Endothelial cell of umbilical vein (primary cell): Measurements from ENCODE around the gene MYO1B. TPM values are rescaled to one million over a fixed set of nuclear protein-coding genes. Genes with fewer than 3 reads are reported as not detected.
A peak's percentile ranks its signal among the peaks of the same experiment; 100 is the strongest.

Experiments used
- BruUV-seq: library from RNA; stranded (reverse); fragments of 400-500 nt; replicated peaks from 2 replicates; lab custom pipeline; 2021; lab: Mats Ljungman, UMichigan
- CTCF ChIA-PET: fragments of 300-600, 350-600 bp; sonication (Branson Sonifier 250); formaldehyde crosslinking; loops from one replicate; lab custom pipeline; 2021; ENCODE audit warnings: antibody characterized with exemption, inconsistent platforms; lab: Charles Lee
- POLR2A ChIA-PET: fragments of 300-600, 350-600 bp; sonication (Branson Sonifier 250); formaldehyde crosslinking; loops from one replicate; lab custom pipeline; 2021; ENCODE audit warnings: antibody characterized with exemption, inconsistent platforms; lab: Charles Lee
- DNase-seq: peaks from one replicate; pipeline ENCODE4 v3.0.0-alpha.2; 2011; ENCODE audit warnings: low read depth, low spot score
- FAIRE-seq: peaks from 2 replicates; lab custom pipeline; 2011; peaks lifted over from hg19 to GRCh38; lab: Jason Lieb, UNC
- H2AFZ ChIP-seq: 2 replicates; pipeline ENCODE4 v1.6.0; 2012; ENCODE audit warnings: low read depth, low read length, control low read depth, inconsistent platforms
- H3K27ac ChIP-seq: 2 replicates; pipeline ENCODE4 v1.5.1; 2011; ENCODE audit warnings: low read depth, mild to moderate bottlenecking, control low read depth, low read length, moderate library complexity; ENCODE audit not compliant: insufficient read depth
- H3K27me3 ChIP-seq, 2 experiments: 2 replicates each; pipeline versions ENCODE4 v1.6.0 to v1.6.1; 2011; ENCODE audit warnings: low read length in 2 of 2, mixed read lengths in 1 of 2; ENCODE audit not compliant: control insufficient read depth in 2 of 2, insufficient read depth in 2 of 2
- H3K36me3 ChIP-seq, 2 experiments: 2 replicates in 1 of 2; 3 replicates in 1 of 2; pipeline ENCODE4 v1.5.1; 2011; ENCODE audit warnings: low read length in 2 of 2, mild to moderate bottlenecking in 1 of 2, moderate library complexity in 1 of 2; ENCODE audit not compliant: control insufficient read depth in 2 of 2, insufficient read depth in 2 of 2; ENCODE audit errors: extremely low read depth in 1 of 2
- H3K4me1 ChIP-seq: 3 replicates; pipeline ENCODE4 v1.5.1; 2011; ENCODE audit warnings: mild to moderate bottlenecking, low read length; ENCODE audit not compliant: control insufficient read depth, insufficient read depth; ENCODE audit errors: extremely low read depth
- H3K4me2 ChIP-seq: 2 replicates; pipeline ENCODE4 v1.6.1; 2011; ENCODE audit warnings: low read length, control low read depth, mixed read lengths; ENCODE audit not compliant: insufficient read depth
- H3K4me3 ChIP-seq, 3 experiments: fragments of 200-600 bp in 1 of 3; sonication (generic), shearing (Covaris generic) in 1 of 3; replicated peaks in 1 of 3; 2 replicates each; pipeline ENCODE4 v1.5.1; 2011 to 2016; ENCODE audit warnings: control low read depth in 3 of 3, low read length in 3 of 3, mild to moderate bottlenecking in 2 of 3, inconsistent platforms in 1 of 3, low read depth in 1 of 3, moderate library complexity in 1 of 3; ENCODE audit not compliant: insufficient read depth in 1 of 3
- H3K79me2 ChIP-seq: 2 replicates; pipeline ENCODE4 v1.6.0; 2012; ENCODE audit warnings: low read length, inconsistent platforms; ENCODE audit not compliant: control insufficient read depth, insufficient read depth
- H3K9ac ChIP-seq: replicated peaks from 2 replicates; pipeline ENCODE3; 2011; ENCODE audit warnings: low read length, control low read depth; ENCODE audit not compliant: insufficient read depth; ENCODE audit errors: extremely low read depth
- H3K9me1 ChIP-seq: replicated peaks from 3 replicates; pipeline ENCODE4 v1.6.0; 2011; ENCODE audit warnings: mild to moderate bottlenecking, low read length; ENCODE audit not compliant: control insufficient read depth, insufficient read depth; ENCODE audit errors: extremely low read depth
- H3K9me3 ChIP-seq: replicated peaks from 2 replicates; pipeline ENCODE4 v1.5.1; 2012; ENCODE audit warnings: low read length, inconsistent platforms; ENCODE audit not compliant: control insufficient read depth, insufficient read depth
- H4K20me1 ChIP-seq: replicated peaks from 2 replicates; pipeline ENCODE3; 2011; ENCODE audit warnings: mild to moderate bottlenecking, low read length; ENCODE audit not compliant: control insufficient read depth, insufficient read depth; ENCODE audit errors: extremely low read depth
- CTCF ChIP-seq, 2 donors: IDR thresholded peaks; 1 replicate in 1 of 2; 2 replicates in 1 of 2; pipeline ENCODE4 v1.5.1; 2011; ENCODE audit warnings: low read length in 2 of 2, mild to moderate bottlenecking in 2 of 2, moderate library complexity in 2 of 2, control low read depth in 1 of 2, inconsistent platforms in 1 of 2, low read depth in 1 of 2; ENCODE audit not compliant: insufficient read depth in 1 of 2; ENCODE audit errors: extremely low read depth in 1 of 2
- EZH2 ChIP-seq: IDR thresholded peaks from 2 replicates; pipeline ENCODE4 v1.6.1; 2012; ENCODE audit warnings: borderline replicate concordance, low read depth, mild to moderate bottlenecking, moderate library complexity, low read length, inconsistent platforms; ENCODE audit not compliant: severe bottlenecking
- FOS ChIP-seq: IDR thresholded peaks from 2 replicates; pipeline ENCODE4 v1.6.1; 2011; ENCODE audit warnings: mild to moderate bottlenecking, low read length, moderate library complexity, borderline replicate concordance; ENCODE audit not compliant: insufficient read depth
- GATA2 ChIP-seq: IDR thresholded peaks from 2 replicates; pipeline ENCODE4 v1.7.0; 2011; ENCODE audit warnings: low read depth, mild to moderate bottlenecking, moderate library complexity, mixed read lengths, low read length; ENCODE audit not compliant: insufficient read length, insufficient read depth
- JUN ChIP-seq: IDR thresholded peaks from 2 replicates; pipeline ENCODE4 v1.6.1; 2011; ENCODE audit warnings: borderline replicate concordance, low read depth; ENCODE audit not compliant: insufficient read length, insufficient read depth
- MAX ChIP-seq: IDR thresholded peaks from 2 replicates; pipeline ENCODE4 v1.6.1; 2011; ENCODE audit not compliant: insufficient read depth, insufficient read length
- MYC ChIP-seq: IDR thresholded peaks from one replicate; pipeline ENCODE4 v1.6.1; 2011; ENCODE audit warnings: mild to moderate bottlenecking, low read depth, low read length
- POLR2A ChIP-seq: IDR thresholded peaks from 2 replicates; pipeline ENCODE4 v1.6.1; 2012; ENCODE audit warnings: low read depth, mild to moderate bottlenecking, control low read depth, low read length
- POLR2AphosphoS5 ChIP-seq: IDR thresholded peaks from 2 replicates; pipeline ENCODE4 v1.6.1; 2012; ENCODE audit warnings: low read depth, mild to moderate bottlenecking, control low read depth, low read length, moderate library complexity; ENCODE audit not compliant: insufficient read depth
- dilution Hi-C: fragments of 300-500 bp; cut with MboI; formaldehyde crosslinking; loops from one replicate; pipeline ENCODE4 v1.15.0; 2019; ENCODE audit warnings: low sequenced_read_pairs; ENCODE audit not compliant: extremely low pct_ligation_motif_present
- intact Hi-C: fragments of 100-400 bp; cut with micrococcal nuclease; formaldehyde crosslinking; loops from one replicate; pipeline ENCODE4 v1.10.0; 2022
- polyA plus RNA-seq, 4 experiments: library from polyadenylated mRNA; depleted of rRNA in 3 of 4; stranded (reverse) in 3 of 4; unstranded in 1 of 4; fragments of >200 nt; gene quantifications; 2 replicates each; pipeline versions ENCODE4 v1.2.1 to v1.2.3, GENCODE V29; 2011 to 2012; ENCODE audit warnings: missing spikeins in 1 of 4
- total RNA-seq: library from RNA; stranded (reverse); gene quantifications from 2 replicates; pipeline ENCODE4 v1.2.3, GENCODE V29; 2021

MYO1B gene
- total and polyA plus RNA-seq, 2 donors (not counting 3 experiments of a cell fraction or from before 2014, with no cell fraction given) = 8.7 to 51.1 TPM

- TF ChIP-seq POLR2AphosphoS5 = no peak
- TF ChIP-seq JUN = peak; percentile 76
- peak; percentile 94 for TF ChIP-seq GATA2
- peak; percentile 76 for TF ChIP-seq FOS
- TF ChIP-seq POLR2A = no peak
- no peak for TF ChIP-seq MAX
- TF ChIP-seq MYC = no peak
- TF ChIP-seq EZH2 = no peak
- TF ChIP-seq CTCF (IDR thresholded peaks at IDR 0.05; ENCODE audit: extremely low read depth in 1 of 2, insufficient read depth in 1 of 2, low read depth in 1 of 2, low read length in 2 of 2) = no peak
- BruUV-seq = TSS peak; percentile 49
- H3K9ac ChIP-seq = no peak overlapping the region
- H3K4me2 ChIP-seq = peak overlapping the region; percentile 84
- peaks cover 36% of the 10 kb centered on the region for H3K79me2 ChIP-seq
- peak; percentile 59 for FAIRE-seq
- peaks cover 2% of the 10 kb centered on the region for H4K20me1 ChIP-seq
- CTCF ChIA-PET = interaction anchor here (1.4 to 1.9 kb wide), 2 partner anchors 29 to 82 kb away, joined by 5 to 8 read pairs; no protein-coding TSS in a partner anchor
- no peaks in the 10 kb centered on the region for H3K27me3 ChIP-seq
- H3K4me1 ChIP-seq = peaks cover 21% of the 10 kb centered on the region
- POLR2A ChIA-PET = no interaction called here
- dilution Hi-C loops = no loop called here
- no peaks in the 10 kb centered on the region for H3K9me1 ChIP-seq
- intact Hi-C loops = loop anchor here (1.0 kb wide), 1 partner anchor 138 kb away; no protein-coding TSS in a partner anchor
- no peaks in the 10 kb centered on the region for H3K9me3 ChIP-seq
- no peaks in the 10 kb centered on the region for H3K36me3 ChIP-seq
- H3K4me3 ChIP-seq = no peak overlapping the region
- peak overlapping the region; percentile 62 for H3K27ac ChIP-seq
- peak; percentile 78 for DNase-seq
- no peak overlapping the region for H2AFZ ChIP-seq
Measured at GRCh38 chr2:191247381-191248057, 2.3 kb downstream of the MYO1B start.
